ENCODE measurements around the gene IRX4.

Gene IRX4

DNA sequence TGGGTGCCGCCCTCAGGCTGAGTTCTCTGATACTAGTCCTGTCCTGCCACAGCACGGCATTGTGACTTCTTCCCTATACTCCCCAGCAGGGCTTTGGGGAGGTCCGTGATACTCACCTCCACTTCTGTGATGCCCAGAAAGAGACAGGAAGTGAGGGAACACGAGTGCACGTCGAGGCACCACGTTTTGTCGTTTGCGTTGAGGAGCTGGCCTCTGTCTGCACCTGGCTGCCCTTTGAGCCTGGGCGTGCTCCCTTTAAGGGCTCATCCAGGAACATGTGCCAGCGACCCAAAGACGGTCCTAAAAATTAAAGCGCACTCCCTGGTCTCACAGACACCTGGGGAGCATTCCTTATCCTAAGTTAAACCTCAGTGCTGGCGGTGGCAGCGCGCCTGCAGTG lies 8.7 kb upstream of the IRX4 start:
- no peak for TF ChIP-seq GATA3 (IDR thresholded peaks at IDR 0.05; ENCODE audit: low read depth, low read length)

DNA sequence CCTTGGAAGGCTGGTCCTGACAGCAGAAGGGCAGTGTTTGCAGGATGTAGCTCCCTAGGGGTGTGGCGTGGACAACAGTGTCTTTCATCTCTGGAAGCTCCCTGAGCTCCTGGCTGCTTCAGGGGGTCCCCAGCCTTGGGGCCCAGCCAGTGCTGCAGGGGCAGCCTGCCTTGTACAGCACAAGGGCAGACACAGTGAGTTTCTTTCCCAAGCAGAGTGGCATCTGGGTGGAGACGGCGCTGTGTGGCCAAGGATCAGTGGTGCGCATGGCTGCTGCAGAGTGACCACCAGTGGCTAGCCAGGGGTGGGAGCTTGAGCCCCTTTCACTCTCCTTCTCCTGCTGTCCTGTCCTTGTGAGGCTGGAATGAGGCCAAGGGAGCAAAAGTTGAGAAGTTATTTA lies 7.6 kb upstream of the IRX4 start:
- TF ChIP-seq GATA2 (IDR thresholded peaks at IDR 0.05; ENCODE audit: low read depth, low read length) = no peak
- TF ChIP-seq GATA3 (IDR thresholded peaks at IDR 0.05; ENCODE audit: low read depth, low read length) = no peak

DNA sequence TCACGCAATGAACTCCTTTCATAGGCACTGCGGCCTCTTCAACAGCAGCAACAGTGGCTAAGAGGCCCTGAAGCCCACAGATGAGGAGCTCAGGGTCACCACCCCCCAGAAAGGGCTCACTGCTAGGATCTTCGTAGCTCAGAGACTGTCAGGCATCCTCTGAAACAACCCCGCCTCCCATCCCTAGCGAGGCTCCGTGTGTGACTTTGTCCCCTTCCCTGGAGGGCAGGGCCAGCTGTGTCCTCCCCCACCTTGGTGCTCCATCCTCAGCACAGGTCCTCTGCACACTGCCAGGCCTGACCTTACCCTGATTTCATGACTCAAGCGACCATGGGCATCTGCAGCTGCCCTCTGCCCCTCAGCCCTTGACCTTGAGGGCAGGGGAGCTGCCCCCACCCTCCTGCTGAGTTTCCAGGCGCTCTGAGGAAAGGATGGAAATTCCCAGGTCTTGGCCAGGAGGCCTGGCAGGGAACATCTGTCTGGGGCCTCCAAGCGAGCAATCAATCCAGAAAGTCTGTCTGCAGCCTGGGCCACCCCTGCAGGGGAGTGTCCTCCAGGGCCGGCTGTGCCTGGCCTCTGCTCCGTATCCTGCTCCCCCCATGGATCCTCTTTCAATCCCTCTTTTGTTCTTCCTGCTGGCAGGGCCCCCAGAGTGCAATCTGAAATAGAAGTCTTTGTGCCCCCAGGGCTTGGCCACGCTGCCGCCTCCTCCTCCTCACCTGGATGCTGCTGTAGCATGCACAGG lies 6.8 kb upstream of the IRX4 start:
- no peak for TF ChIP-seq GATA2 (IDR thresholded peaks at IDR 0.05; ENCODE audit: low read depth, low read length)
- no peak for TF ChIP-seq GATA3 (IDR thresholded peaks at IDR 0.05; ENCODE audit: low read depth, low read length)

DNA sequence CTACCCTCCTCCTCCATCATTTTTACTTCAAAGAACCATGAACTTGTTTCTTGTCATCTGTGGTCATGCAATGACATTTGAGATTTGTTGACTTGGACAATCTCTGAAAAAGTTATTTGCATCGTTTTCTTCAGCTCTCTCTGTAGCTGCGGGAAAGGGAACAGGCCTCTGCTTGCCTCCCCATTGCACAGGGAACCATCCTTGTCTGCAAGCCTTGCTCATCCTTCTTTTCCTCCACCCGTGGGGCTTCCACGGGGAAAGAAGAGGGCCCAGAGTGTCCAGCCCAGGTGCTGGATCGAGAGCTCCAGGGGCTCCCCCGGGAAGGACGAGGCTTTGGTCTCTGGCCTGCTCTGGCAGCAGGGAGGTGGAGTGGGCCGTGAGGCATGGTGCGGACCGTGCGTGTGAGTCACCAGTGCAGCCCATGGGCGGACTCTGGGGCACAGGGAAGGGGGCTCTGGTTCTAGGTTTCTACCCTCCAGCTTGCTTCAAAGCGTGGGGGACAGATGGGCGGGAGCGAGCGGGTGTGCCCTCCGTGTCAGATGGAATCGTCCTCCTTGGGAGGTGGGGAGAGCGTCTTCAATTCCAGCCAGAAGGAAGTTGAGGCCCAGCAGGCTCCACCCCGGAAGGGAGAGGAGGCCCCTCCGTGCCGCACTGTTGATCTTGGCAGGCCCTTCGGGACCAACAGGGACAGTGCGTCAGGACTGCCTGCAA lies 6.0 kb upstream of the IRX4 start:
- TF ChIP-seq GATA3 (IDR thresholded peaks at IDR 0.05; ENCODE audit: low read depth, low read length) (no peak), GATA2 (IDR thresholded peaks at IDR 0.05; ENCODE audit: low read depth, low read length) (no peak)

DNA sequence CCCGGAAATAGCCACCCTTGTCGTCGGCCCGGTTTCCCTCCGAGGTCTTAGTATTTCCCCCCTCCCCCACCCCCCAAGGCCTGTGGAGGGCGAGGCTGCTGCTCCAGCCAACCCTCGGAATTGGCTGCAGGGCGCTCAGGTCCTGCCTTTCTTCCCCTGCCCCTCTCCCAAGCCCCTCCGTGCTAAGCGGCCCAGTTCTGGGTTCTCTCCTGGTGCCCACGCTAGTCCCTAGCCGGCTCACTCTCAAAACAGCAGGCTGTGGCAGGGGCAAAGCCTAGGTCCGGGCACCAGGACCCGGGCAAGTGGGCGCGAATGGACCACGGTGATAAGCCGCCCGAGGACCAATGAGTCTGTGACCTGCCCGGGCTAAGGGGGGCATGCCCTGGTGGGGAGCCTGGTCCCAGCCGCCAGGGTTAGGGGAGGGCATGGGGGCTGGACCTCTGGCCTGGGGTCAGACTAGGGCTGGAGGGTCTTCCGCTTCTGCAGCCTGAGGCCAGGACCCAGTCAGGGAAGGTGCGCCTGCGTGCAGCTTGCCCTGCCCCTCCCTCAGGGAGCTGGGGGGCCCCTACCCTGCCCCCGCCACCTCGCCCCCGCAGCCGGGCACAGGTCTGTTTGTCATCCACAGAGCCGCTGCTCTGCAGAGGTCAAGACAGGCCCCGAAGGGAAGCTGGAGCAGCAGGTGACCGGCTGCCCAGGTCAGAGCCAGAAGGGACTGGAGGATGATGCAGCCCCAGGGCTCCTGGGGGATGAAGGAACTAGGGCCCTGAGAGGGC lies 5.0 kb upstream of the IRX4 start:
- TF ChIP-seq GATA2 (IDR thresholded peaks at IDR 0.05; ENCODE audit: low read depth, low read length) = no peak
- TF ChIP-seq GATA3 (IDR thresholded peaks at IDR 0.05; ENCODE audit: low read depth, low read length) = no peak

DNA sequence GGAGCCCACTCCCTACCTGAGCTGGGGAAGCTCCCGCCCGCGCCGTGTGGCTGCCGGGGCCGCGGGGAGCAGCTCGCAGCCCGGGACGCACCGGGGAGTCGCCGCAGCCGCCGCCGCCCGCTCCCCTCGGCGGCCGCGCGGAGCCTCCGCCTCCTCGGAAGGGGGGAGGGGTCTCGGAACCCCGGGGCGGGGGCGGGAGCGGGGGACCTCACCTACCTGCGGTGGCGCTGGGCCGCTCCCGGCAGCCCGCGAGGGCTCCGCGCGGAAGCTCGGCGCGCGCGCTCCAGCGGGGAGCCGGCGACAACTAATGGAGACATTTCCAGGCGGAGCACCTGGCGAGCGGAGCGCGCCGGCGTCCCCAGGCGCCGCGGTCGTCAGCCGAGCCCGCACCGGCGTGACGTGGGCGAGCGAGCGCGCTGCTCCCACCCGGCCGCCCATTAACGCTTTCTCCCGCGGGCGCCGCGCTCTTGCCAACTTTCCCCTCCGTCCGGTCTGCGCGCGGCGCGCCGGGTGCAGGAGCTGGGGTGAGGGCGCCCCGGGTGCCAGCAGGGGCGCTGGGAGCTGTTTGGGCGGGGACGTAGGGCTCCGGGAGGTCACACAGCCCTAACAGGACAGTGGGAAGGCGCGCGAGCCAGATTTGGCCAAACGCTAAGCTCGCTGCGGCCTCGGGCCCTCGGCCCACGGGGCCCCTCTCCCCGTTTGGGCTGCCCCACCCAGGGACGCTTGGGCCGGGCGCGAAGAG lies 4.3 kb upstream of the IRX4 start:
- TF ChIP-seq GATA3 (IDR thresholded peaks at IDR 0.05; ENCODE audit: low read depth, low read length) = no peak
- TF ChIP-seq GATA2 (IDR thresholded peaks at IDR 0.05; ENCODE audit: low read depth, low read length) = no peak

DNA sequence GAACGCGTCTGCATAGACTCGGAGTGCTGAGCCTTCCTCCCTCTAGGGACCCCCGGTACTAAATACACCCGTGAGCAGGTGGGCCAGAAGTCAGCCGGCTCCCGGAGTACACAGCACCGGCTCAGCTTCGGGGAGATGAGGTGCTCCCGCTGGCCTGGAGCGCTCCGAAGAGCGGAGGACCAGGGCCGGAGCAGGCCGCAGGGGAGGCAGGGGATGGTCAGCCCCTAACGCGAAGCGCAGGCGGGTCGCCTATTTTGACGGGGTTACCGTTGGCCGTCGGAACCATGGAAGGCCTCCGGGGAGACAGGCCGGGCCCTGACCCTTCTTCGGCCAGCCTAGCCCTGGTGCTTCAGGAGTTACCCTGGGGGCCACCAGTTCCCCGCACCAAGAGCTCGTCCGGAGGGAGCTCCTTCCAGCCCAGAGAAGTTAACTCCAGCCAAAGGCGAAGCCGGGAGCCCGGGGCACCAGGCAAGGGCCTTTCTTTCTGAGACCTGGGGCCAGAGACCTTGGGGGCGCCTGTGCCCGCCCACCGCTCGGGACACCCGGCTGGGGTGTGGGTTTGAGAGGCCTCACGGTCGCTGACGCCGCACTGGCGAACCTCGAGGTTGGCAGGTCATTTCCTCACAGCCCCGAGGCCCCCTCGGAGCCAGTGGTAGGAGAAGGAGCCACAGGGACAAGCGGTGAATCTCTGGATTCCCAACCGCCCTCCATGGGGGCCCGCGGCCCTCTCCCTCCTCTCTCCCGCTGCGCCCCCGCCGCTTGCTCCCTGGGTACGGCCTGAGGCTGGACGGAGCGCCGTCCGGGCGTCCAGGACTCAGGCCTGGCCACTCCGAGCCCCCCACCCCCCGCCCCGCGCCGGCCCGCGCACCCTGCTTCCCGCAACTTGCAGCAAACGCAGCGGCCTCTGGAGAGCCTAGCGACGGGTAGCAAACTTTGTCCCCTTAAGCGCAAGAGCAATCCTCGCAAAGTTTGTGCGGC lies 3.4 kb upstream of the IRX4 start:
- TF ChIP-seq GATA2 (IDR thresholded peaks at IDR 0.05; ENCODE audit: low read depth, low read length) (no peak), GATA3 (IDR thresholded peaks at IDR 0.05; ENCODE audit: low read depth, low read length) (no peak)

DNA sequence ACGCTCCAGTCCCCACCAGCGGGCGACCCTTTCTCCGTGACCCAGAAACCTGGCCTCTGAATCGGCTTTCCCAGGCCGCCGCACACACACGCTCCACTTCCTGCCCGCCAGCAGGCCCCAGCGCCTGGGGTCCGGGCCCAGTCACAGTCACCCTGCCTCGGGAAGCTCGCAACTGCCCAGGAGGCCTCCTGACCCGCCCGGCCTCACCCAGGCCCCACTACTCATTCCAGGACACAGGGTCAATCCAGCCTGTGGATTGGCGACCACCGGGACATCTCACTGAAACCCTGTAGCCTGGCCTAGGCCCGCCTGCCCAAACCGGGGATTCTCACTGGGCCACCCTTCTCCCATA lies 2.7 kb upstream of the IRX4 start:
- TF ChIP-seq GATA3 (IDR thresholded peaks at IDR 0.05; ENCODE audit: low read depth, low read length) (no peak), GATA2 (IDR thresholded peaks at IDR 0.05; ENCODE audit: low read depth, low read length) (no peak)

DNA sequence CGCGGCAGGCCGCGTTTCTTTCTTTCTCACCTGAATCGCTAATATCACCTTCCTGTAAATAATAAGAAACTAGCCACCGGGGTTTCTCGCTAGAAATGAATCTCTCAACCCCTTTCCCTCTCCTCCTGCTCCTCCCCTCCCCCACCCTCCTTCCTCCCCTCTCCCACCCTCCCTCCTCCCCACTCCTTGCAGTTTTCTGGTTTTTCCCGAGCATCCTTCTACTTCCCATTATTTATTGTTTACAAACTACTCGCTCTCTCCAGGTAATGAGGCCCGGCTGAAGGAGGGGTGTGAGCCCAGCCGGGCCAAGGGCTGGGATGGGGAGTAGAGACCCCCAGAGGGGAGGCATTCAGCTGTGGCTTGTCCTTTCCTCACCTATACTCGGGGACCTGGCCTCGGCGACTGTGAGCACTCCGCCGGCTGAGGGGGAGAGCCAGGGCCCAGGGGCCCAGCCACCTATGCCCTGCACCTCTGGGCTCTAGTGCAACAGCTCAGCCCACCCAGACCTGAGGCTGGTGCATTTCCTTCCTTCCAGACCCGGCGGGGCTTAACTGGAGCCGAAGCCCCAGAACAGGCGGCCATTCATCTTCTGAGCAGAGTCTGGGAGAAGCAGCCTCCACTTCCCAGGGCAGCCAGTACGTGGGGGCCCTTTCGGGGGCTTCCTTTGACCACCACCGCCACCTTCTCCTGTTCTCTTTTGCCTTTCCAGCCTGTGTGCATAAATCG lies 2.1 kb upstream of the IRX4 start:
- TF ChIP-seq GATA3 (IDR thresholded peaks at IDR 0.05; ENCODE audit: low read depth, low read length) (no peak), GATA2 (IDR thresholded peaks at IDR 0.05; ENCODE audit: low read depth, low read length) (no peak)

DNA sequence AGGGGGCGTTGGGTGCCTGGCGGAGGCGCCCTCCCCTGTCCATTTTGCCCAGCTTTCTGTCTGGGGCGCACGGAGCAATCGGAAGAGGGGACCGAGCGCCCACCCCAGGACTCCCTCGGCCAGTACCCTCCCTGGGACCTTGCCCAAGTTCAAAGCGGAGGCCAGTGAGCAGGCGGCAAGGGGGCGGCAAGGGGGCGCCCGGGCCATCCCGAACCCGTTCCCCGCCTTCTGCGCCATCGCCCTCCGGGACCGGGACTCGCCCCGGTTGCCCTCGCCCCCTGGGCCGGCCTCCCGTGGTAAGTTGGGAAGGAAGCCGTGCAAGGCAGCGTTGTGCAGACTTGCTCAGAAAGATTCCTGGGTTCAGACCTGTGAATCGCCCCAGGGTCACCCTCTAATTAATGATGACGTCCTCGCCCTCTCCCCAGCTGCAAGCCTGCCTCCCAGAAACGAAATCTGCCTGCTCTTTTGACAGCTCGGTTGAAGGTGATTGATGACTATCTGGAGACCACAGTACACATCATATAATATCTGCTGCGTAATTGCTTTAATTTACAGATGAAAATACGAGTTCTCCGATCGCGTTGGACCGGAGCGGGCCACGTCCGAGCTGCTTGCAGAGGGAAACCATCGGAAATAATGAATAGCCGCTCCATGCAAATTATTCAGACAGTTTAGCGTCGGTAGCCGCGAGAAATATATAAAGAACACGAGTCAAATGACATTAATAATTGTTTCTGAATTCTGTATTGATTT lies 1.4 kb upstream of the IRX4 start:
- TF ChIP-seq GATA3 (IDR thresholded peaks at IDR 0.05; ENCODE audit: low read depth, low read length) (no peak), GATA2 (IDR thresholded peaks at IDR 0.05; ENCODE audit: low read depth, low read length) (no peak)

DNA sequence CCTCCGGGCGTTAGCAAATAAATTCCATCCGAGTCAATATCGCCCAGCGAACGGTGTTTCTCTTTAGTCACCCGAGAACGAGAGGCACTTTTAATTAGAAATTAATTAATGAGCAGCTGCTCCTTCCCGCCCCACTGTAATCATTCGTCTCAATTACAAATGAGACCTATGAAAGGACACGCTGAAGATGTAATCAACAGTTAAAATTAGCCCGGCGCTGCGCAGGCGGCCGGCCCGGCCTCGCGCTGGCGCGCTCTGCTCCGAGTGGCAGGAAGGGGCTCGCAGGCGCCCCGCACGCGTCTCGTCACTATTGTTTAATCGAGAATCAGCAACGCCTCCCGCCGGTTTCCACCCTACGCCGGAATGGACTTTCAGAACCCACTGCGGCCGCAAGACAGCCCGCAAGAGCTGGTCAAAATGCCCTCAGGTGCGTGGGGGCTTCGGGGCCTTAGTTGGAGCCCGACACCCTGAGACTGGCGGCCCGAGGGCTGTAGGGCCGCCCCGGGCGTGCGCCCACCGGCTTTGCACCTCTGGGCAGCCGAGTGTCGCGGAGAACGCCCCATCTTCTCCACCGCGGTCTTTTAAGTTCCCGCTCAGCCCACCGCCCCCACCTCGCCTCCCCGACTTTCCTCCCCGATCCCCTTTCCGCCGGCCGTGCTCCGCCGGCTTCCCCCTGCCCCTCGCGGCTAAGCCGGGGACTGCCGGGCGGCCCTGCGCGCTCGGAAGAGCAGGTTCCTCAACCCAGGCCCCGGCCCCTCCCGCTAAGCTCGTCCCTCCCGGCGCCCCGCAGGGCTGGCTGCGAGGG lies 597 bp upstream of the IRX4 start:
- no peak for TF ChIP-seq GATA2 (IDR thresholded peaks at IDR 0.05; ENCODE audit: low read depth, low read length)
- TF ChIP-seq GATA3 (IDR thresholded peaks at IDR 0.05; ENCODE audit: low read depth, low read length) = no peak
